NCI-H748 (cell line): ENCODE data around the gene CAV2.
A peak's percentile ranks its signal among the peaks of the same experiment; 100 is the strongest.
"Not testable (repeated sequence)": the region's sequence is repeated elsewhere in the genome, so short reads cannot be mapped to it uniquely, and the experiment has no call there.

Experiments used
- DNase-seq: peaks from one replicate; lab custom pipeline; 2025; ENCODE audit not compliant: unreplicated experiment; lab: John Stamatoyannopoulos, UW

The CAV2 gene, protein sequence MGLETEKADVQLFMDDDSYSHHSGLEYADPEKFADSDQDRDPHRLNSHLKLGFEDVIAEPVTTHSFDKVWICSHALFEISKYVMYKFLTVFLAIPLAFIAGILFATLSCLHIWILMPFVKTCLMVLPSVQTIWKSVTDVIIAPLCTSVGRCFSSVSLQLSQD

DNA sequence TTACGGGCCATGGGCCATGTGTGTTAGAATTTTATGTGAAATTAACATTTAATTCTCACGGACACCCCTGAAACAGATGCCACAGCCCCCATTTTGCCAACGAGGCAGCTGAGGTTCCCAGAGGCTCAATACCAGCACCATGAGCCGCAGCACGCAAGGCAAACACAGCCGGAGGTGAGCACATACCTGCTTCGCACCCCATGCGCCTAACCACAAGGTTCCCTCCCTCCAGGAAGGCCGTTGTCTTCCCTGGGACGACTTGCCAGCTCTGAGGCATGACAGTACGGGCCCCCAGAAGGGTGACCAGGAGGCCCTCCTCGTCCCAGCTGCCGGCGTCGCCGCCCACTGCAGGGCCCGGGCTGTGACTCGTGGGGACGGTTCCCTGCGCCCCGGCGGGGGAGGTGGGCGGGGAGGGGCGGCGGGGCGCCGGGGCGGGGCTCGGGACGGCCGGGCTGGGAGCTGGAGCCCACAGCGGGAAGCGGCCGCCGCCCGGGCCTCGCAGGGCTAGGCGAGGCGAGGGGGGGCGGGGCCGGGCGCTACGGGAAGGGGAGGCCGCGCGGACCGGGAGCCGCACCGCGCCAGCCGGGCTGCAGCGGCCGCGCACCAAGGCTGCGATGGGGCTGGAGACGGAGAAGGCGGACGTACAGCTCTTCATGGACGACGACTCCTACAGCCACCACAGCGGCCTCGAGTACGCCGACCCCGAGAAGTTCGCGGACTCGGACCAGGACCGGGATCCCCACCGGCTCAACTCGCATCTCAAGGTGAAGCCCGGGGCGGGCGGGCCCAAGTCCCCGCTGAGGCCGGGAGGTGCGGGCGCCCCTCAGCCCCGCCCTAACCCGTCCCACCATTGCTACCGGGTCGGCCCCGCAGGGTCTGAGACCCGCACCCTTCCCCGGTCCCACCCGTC lies at the start of gene CAV2:
Gene CAV2, plus strand, starts transcription at position 571 of the 910 bp plus-strand sequence. Its CDS starts 44 bp downstream, at position 615.
- peak; percentile 67 for DNase-seq

DNA sequence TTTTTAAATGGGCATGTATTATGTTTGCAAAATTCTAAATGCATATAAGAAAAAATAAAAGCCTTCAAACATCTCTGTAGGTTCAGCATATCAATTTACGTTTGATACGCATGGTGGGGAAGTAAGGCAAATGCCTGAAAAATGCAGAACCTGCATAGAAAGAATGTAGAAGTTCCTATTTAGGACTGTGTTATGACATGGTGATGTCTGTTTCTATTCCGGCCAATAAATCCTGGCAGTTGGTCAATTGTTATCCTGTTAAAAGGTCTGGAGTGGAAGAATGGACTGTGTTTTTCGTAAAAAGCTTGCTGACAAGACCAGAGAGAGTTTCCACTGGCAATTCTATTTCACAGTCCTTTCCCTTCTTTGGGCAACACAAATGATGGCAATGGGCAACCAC lies 49.6 kb upstream of the CAV2 start:
- DNase-seq = no peak

DNA sequence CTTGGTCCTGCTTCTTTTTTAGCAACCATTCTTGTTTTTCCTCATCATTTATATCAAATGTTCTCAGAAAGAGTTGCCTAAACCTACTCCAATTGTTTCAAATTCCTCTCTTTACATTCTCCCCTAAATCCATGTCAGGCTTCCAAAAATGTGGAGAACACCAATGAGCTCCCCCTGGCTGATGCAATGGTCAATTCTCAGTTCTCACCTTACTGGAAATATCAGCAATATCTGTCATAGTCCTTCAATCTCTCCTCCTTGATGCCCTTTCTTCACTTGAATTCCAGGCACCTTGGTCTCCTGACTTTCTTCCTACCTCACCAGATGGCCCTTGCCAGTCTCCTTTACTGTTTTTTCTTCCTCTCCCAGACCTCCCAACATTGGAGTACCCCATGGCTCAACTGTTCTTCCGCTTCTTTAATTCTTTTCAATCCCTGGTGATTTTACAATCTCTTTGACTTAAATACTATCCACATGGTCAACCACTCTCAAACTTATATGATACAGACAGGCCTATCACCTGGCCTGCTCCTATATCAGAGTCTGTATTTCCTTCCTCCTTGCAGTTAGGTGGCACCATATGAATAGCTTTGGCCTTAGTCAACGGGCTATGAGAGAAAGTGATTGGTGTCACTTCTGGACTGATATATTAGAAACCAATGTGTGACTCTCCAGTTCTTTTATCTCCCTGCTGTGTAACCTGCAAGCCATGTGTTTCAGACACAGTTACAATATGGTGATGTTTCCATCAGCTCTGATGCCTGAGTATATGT lies 47.4 kb upstream of the CAV2 start:
- DNase-seq = no peak

DNA sequence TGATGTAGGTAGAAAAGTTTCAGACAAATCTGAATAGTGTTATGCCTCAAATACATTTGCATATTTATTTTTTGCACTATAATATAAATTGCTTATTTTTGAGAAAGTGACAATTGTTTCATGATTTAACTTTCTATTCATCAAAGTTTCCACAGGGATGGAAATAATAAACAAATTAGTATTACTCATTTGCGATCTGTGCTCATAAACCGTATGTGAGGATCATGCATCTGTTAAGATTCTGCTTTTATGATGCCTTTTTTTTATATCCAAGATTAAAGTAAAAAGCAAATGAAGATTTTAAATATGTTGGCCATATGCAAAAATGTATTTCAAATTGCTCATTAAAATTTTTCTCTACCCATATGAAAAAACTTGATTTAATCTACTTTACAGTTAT lies 45.2 kb upstream of the CAV2 start:
- no peak for DNase-seq

DNA sequence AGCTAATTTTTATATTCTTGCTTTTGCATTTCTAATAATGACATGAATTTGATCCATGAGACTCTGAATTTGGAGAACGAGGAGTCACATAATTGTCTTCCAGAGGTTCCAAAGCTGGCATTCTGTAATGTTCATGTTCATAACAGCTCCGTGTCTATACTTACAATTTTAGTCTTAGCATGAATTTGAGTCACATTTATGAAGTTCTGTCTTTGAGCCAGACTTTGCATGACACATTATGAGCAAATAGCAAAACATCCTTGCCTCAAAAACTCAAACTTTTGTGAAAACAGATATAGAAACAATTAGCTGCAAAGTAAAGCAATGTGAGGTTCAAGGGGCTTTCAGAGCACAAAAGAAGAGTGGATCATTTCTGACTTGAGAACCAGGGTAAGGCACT lies 44.5 kb upstream of the CAV2 start:
- no peak for DNase-seq

DNA sequence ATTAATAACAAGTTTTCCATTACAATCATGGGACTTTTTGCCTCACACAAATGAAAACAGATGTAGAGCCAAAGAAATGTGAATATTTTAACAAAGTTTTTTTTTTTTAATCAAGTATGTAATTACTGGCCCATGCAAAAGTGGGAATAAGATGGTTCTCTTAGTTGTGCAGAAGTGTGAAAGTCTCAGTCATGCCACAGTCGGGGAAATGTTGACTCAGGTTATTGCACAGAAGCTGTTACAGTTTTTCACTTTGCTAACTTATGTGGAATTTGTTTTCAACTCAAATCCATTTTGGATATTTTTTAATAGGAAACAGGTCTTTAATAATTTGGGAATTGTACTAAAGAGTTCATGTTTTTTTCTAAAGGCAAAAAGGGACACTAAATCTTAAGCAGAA lies 44.0 kb upstream of the CAV2 start:
- no peak for DNase-seq

DNA sequence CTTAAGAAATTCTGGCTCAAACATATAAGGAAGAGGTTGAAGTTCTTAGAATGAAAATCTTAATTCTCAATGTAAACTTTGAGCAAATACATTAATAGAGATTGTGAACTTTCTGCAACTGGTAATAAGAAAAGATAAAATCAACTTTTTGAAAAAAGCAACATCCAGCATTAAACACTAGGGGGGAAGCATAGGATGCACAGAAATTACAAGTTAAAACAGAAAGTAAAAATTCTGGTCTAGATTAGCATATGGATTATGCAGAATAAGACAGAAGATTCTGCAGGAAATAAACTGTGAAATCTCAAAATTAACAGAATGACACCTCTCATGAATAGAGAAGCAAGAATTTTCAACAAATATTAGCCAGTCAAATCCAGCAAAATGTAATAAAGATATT lies 38.0 kb upstream of the CAV2 start:
- no peak for DNase-seq

DNA sequence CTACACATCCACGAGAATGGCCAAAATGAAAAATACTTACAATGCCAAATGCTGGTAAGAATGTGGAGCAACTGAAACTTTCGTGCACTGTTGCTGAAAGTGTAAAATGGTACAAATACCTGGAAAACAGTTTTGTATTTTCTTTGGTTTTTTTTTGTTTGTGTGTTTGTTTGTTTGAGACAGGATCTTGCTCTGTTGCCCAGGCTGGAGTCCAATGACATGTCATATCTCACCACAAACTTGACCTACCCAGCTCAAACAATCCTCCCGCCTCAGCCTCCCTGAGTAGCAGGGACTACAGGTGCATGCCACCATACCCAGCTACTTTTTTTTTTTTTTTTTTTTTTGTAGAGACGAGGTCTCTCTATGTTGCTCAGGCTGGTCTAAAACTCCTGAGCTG lies 35.6 kb upstream of the CAV2 start:
- no peak for DNase-seq

DNA sequence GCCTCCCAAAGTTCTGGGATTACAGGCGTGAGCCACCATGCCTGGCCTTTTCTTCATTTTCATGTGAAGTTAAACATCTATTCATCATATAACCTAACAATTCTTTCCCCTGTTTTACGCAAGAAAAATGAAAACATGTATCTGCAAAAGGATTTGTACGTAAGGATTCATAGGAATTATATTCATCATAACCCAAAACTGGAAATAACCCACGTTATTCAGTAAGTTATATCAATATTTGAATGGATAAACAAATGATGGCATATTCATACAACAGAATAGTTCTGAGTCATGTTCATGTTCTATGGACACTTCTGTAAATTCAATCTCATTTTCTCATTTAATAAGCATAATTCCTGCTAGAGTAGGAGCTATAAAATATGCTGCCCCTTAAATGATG lies 35.2 kb upstream of the CAV2 start:
- DNase-seq = no peak

DNA sequence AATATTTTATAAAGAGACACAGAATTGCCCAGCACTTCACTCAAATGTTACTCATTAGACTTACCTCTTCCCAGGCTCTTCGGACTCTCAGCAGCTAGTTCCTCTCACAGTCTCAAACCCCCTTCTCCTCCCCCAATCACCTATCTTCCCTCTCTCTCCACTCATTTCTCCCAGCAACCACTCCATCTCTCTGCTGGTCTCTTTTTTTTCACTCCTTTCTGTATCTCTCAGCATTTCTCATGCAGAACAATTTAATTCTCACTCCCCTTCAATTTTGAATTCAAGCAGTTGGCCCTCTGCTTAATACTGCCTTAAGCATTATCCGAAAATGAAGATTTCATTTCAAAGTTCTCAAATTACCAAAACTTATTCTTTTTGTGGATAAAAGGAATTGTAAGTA lies 34.4 kb upstream of the CAV2 start:
- DNase-seq = no peak

DNA sequence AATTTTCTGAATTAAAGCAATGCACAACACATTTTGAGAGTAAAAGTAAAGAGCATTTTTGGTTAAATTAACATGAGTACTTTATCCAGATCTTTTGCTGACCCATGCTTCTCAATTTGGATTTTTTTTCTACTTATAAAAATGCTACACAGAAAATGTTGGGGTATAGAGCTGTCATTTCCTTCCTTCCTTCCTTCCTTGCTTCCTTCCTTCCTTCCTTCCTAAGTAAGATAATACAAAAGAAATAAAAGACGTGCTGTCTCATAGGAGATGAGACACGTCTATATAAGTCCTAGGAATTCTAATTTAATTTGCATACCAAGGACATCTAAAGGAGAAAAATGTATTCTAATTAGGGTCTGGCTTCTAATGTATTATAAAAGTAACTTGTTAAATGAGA lies 31.0 kb upstream of the CAV2 start:
- DNase-seq = no peak

DNA sequence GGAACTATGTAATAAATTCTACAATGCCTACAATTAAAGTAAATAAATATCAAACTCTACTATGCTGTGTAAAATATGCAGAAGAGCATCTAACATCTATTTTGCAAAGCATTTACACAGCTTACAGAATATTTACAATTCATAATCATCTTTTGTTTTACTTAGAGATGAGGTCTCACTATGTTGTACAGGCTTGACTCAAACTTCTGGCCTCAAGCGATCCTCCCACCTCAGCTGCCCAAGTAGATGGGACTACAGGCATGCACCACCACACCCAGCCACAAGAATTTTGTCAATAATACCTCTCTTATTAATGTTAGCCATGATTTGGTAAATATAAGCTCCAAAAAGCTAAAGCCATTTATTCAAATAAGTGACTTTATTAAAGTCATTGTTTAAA lies 21.9 kb upstream of the CAV2 start:
- no peak for DNase-seq

DNA sequence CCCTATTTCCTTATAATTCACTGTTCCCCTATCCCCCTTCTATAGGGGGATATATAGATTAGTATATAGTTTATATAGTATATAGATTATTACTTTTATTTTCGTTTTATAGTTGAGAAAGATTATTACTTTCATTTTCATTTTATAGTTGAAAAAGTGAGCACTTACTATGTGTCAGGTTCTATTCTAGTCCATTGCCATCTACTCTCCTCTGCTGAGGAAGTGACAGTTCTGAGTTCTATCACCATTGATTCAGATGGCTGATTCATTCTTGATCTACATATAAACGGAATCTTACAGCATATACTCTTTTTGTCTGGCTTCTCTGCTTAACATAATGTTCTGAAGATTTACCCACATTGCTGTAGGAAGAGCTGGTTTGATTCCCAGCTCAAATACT lies 20.7 kb upstream of the CAV2 start:
- DNase-seq = no peak

DNA sequence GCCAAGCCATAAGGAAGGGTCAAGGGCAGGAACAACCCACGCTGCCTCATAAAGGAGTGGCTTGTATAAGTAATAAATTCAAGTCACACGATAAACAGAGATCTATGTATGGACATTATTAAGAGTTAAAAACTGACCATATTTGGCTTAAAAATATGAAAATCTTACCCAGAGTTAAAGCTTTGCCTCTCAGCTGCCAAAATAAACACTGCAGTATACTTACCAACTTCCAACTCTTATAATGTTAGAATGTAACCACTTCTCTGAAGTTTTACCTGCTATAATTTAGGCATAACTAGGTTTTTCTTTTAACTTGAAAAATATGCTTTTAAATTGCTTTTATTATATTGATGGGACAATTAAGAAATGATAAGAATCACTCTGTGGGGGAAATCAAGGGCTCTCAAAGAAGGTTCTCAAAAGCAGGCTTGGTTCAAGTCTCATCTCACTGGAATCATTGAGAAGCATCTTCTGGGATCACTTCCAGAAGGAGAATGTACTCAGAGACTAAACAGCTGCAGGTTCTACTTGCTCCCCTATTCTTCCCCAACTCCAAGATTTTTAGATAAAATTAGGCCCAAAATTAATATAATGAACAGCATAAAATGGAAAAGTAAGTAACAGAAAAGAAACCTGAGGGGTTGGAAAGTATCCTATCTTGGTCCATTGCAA lies 16.1 kb upstream of the CAV2 start:
- DNase-seq = no peak

DNA sequence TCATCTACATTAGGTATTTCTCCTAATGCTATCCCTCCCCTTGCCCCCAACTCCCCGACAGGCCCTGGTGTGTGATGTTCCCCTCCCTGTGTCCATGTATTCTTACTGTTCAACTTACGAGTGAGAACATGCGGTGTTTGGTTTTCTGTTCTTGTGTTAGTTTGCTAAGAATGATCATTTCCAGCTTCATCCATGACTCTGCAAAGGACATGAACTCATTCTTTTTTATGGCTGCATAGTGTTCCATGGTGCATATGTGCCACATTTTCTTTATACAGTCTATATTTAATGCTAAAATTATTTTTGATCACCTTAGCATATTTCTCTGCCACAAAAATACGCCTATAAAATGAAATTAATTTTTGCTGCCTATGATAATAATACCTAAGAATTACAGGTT lies 15.1 kb upstream of the CAV2 start:
- not testable (repeated sequence) for DNase-seq

DNA sequence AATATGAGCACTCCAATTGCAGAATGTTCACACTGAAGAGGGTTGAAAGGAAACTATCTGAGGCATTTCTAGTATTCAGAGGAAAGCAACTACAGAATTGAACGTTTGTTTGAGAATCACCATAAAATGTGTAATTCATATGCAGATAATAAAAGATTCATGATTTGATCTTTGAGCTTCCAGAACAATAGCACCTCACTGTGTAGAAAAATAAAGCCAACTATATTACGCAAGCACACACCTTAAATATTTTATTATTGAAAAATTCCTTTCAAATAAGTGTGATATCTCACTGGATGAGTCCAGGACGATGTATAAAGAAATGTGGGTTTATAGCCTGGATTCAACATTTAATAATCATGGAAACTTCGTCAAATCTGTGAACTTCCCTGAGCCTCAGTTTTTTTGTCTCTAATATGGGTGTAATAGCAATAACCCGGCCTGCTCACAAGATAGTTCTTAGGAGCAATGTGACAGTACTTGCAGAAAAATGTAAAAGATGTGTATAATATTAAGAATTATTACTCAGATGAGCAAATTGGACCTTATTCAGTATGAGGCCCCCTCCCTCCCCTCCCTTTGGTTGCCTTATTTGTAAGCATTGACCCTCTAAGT lies 11.5 kb upstream of the CAV2 start:
- no peak for DNase-seq

DNA sequence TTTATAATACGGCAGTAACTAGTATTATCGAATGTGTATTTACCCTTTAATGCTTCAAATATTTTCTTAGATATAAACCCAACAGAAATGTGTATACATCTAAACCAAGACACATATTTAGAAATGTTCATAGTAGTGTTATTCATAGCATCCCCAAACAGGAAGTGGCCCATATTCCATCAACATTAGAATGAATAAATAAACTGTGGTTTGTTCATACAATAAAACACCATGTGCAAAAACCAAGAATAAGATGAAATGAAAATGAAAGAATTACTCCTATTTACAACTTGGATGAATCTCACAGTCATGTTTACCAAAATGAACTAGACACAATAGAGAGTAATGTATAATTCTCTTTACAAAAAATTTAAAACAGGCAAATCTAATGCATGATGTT lies 9.2 kb upstream of the CAV2 start:
- no peak for DNase-seq

DNA sequence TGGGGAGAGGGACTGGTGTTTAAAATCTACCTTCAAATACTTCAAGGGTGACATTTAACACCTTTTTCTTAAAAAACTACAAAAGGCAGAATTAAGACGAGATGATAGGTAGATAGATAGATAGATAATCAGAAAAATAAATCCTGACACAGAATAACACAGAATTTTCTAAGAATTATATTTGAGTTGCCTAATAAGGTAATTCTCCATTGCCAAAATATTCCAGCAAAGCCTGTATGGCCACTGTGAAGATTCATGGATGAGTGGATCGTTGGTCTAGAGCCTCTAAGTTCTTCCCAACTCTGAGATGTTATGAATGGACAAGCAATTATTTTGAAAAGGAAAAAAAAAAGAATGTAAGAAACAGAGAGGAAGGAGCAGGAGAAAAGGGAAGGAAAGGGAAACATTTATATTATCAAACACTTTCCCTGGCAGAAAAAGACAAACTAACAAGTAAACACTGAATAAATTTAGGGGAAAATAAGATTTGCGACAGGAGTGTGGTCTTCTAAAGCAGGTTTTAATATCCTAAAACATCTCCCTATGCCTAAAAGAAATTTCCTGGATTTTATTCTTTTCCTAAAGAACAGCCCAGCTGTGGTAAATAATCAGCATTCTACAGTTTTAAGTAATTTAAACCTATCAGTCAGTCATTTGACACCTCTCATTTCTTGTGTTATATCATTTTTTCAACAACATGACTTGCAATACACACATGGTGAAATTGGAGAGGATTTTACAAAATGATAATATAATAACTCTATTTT lies 7.5 kb upstream of the CAV2 start:
- DNase-seq = no peak

DNA sequence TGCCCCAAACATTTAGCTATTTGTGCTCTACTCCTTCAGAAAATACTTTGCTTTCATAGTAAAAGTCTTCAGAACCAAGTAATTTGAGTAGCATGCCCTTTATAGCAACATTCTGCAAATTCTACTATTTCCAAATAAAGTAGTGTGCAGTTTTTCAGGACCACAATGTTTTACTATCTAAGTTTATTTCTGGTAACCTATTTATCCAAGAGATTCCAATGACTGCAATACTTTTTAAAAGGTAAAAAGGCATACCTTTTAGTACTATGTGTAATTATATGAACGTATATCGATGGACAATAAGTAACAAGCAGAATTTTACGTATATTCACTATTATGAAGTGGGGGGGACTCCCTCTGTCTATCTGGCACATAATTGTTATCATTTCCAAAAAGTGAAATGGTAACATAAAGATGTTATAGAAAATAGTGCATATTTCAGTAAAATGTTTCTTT lies 6.9 kb upstream of the CAV2 start:
- no peak for DNase-seq

DNA sequence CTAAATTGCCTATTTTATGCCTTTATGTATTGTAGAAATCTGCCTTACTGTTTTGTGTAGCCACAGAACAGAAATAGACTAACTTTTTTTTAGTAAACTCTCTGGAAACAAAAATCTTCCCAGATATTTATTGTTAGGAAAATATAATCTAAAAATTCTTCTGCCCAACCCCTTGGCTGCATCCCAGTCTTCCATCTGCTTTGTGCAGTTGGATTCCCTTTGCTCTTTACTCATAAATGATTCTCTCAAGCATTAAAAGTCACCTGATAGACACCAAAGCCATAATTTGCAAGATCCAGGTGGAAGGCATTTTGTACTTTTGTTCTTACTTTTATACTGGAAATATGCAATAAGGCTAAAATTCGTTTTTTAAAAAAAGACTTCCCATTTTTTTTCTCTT lies 6.1 kb upstream of the CAV2 start:
- no peak for DNase-seq
